Activated CD4-positive, alpha-beta T cell treated with anti-CD3 and anti-CD28 coated beads for 4 hours (primary cell): ENCODE measurements around the gene ACTL8.

ENCODE experiments used
- DNase-seq, 2 donors: peaks; one replicate each; pipeline ENCODE4 v3.0.0-alpha.2; 2020

Gene ACTL8

GRCh38 chr1:17755120-17755519, at the start of gene ACTL8:
Gene ACTL8 (plus strand): TSS chr1:17755333. CDS start chr1:17823009, 67,676 bp downstream.
- no peak for DNase-seq

GRCh38 chr1:17706445-17706844, 48.7 kb upstream of the ACTL8 start:
- no peak for DNase-seq

DNA sequence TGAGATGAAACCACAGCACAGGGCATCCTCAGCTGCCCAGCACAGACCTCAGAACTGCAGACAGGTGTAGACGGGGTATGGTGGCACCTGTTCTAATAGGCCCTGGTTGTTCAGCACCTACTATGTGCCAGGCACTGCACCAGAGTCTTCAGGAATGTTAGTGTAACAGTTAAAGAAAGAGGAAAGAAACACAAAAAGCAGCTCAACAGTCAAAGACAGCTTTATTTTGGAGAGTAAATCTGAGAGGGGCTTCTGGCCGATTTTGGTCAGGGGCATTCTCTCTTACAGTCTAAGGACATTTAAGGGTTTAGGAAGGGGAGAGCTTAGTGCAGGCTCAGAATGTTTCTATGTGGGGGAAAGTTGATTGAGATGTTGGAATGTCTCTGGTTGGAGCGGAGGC, 45.2 kb upstream of the ACTL8 start:
- no peak for DNase-seq

GRCh38 chr1:17710889-17711576, 44.1 kb upstream of the ACTL8 start:
- DNase-seq = no peak

DNA sequence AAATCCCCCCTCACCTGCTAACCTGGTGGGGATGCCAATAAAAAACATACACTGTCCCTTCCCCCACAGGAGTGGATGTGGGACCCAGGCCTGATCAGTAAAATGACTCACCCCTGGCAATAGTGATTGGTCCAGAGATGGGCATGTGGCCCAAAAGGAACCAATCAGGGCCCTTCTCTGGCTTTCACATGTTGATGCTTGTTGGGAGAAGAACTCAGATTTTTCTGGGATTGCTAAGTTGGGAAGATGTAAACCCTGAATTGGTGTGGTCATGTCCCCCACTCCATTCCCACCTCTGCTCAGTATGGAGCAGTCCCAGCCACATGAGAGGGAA, 43.6 kb upstream of the ACTL8 start:
- no peak for DNase-seq

DNA sequence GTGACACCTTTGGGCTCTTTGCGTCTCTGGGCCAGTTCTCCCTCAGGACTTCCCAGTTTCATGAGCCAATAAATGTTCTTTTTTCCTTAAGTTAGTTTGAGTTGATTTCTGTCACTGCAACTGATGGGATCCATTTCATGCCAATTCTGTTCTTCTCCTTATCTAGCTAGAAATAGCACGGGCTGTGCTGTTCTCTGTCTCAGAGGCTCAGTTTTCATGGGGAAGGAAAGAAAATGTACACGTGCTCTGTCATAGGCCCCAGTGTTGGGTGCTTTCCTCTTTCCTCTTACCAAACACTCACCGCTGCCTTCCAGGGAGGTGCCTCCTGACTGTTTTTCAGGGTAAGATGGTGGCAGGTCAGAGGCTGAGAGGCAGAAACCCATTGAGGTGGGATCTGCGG, 43.2 kb upstream of the ACTL8 start:
- DNase-seq = no peak

GRCh38 chr1:17713993-17714392, 41.1 kb upstream of the ACTL8 start:
- DNase-seq = no peak

DNA sequence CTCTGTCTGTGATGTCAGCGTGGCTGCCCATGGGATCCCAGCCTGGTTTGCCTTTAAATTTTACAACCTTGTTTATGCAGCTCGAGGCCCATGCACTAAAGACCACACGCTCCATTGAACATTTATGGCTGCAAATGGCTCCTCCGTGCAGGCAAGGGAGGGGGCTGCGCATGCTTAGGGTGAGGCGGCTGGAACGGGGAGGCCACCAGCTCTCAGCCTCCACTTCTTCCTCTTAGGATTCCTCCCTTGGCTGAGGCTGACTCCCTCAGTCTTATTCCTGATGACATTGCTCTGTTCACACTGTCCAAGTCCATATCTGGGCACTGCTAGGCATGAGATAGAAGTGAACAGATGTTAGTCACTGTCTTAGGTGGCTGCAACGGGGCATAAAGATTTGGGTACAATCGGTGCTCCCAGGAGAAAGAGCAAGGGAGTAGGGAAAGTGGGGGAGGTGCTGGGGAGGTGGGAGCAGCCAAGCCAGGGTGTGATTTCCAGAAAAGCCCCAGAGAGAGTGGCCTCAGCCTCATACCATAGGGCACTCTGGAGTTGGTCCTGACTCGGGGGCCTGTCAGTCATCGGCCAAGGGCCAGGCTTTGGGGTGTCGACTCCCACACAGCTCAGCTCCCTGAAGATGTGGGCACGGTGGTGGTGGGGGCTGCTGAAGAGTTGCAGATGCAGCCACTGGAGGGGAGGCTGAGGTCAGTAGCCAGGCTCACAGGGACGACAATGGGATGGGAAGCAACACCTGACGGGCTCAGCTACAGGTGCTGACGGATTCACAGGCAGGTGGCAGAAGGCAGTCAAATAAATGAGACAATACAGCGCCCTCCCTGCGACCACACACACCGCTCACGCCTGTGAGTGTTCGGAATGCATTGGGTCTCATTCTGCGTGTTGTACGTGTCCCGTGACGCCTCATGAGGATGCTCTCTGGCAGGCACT, 37.3 kb upstream of the ACTL8 start:
- no peak for DNase-seq

GRCh38 chr1:17719874-17720273, 35.3 kb upstream of the ACTL8 start:
- no peak for DNase-seq

DNA sequence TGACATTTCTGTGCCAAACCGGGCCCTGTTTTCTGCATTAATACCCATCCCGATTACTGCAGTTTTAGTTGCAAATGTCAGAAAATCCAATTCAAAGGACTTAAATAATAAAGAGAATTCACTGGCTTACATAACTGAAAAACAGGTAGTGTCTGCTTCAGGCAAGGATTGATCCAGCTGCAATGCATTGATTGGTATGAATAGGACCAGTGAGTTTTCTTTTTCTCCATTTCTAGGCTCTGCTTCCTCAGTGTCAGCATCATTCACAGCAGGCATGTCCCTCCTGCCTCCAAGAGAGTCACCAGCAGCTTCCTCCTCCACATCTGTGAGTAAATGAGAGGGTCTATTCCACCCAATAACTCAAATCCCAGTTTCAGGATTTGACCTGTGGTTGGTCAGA, 33.7 kb upstream of the ACTL8 start:
- DNase-seq = no peak

DNA sequence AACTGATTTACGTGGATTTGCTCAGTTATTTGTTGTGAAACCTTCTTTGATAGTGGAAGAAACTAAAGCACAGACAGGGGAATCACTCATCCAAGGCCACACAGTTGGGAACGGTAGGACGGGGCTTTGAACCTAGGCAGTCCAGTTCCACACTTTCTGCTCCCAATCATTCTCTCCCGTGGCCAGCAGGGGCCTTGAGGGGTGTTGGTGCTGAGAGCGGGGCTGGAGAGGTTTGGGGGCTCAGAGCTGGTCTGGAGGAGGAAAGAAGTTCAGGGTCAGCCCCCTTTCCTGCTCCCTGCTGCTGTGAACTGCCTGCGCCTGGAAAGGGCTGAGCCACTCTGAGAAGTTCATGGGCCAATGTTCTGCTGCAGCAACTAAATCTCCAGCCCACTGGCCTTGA, 31.4 kb upstream of the ACTL8 start:
- DNase-seq = no peak

DNA sequence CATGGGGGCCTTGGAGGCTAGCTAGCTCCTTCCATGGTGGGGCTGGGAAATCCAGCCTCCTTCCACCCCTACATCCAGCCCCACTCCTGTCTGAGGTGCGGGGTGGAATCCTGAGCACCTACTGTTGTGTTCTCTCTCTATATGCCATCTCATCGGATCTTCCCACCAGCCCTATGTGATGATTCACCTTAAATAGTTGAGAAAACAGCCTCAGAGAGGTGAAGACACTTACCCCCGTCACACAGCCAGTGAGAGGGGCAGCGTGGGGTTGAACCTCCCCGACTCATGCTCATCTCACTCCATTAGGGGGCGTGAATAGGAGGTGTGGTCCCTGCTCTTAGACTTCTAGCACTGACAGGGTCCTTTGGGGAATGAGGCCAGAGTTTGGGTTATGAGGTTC, 31.0 kb upstream of the ACTL8 start:
- no peak for DNase-seq

DNA sequence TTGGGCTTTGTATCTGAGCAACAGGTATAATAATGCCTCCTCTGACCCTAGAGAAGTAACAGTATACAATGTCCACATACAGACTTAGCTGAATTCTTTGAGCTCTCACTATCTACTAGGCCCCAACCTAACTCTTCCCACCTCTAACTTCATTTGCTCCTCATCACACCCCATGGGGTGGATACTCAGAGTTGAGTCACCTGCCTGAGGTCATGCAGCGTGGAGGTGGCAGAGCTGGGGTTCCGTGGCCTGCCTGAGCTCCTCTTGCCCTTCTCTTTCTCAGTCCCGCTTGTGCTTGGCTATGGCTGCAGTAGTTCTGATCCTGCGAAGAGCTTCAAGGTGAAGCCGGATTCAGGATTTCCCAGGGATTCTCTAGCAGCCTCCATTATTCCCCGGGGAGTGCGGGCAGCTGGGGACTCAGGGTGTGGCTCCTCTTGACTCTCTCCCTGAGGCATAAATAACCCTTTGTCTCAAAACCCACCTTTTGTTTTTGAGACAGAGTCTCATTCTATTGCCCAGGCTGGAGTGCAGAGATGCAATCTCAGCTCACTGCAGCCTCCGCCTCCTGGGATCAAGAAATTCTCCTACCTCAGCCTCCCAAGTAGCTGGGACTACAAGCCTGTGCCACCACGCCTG, 29.9 kb upstream of the ACTL8 start:
- DNase-seq = no peak

- no peak for DNase-seq
Observed at GRCh38 chr1:17725811-17726582, 29.1 kb upstream of the ACTL8 start.

- no peak for DNase-seq
Observed at GRCh38 chr1:17728123-17728712, 26.9 kb upstream of the ACTL8 start.

- no peak for DNase-seq
Observed at GRCh38 chr1:17729248-17729647, 25.9 kb upstream of the ACTL8 start.

DNA sequence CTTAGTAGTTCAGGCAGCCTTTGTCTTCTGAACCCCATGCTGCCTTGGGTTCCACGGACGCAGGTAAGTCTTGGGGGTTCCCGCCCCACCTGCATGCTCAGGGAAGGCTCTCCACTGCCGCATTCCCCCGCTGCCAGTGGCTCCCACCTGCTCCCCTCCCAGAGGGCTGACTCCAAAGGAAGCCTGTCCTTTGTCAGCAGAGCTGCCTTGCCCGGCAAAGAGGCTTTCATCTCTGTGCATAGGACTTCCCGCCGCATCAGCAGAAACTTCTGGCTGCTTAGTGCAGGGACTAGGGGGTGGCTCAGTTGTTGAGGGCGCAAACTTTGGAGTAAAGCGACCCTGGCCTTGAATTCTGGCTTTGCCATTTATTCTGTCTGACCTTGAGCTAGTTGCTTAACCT, 25.2 kb upstream of the ACTL8 start:
- no peak for DNase-seq

GRCh38 chr1:17731460-17731859, 23.7 kb upstream of the ACTL8 start:
- no peak for DNase-seq

DNA sequence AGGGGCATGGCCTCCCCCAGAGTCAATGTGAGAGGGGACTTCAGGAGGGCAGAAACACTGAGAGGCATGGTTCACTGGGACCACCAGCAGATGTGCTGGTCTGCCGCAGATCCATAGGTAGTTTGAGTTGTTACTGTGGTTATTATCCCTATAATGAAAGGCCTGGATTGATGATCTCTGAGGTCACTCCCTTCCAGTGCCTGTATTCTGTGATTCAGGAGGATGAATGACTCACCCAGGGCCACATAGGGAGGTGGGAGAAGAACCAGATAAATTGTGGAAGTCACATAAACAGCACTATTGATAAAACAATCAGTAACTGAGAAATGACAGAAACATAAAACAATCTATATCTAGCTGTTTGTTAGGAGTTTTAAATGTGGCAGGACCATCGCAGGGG, 22.7 kb upstream of the ACTL8 start:
- no peak for DNase-seq

- no peak for DNase-seq
Observed at GRCh38 chr1:17733661-17734060, 21.5 kb upstream of the ACTL8 start.

GRCh38 chr1:17734609-17735008, 20.5 kb upstream of the ACTL8 start:
- no peak for DNase-seq

GRCh38 chr1:17735348-17735747, 19.8 kb upstream of the ACTL8 start:
- no peak for DNase-seq

DNA sequence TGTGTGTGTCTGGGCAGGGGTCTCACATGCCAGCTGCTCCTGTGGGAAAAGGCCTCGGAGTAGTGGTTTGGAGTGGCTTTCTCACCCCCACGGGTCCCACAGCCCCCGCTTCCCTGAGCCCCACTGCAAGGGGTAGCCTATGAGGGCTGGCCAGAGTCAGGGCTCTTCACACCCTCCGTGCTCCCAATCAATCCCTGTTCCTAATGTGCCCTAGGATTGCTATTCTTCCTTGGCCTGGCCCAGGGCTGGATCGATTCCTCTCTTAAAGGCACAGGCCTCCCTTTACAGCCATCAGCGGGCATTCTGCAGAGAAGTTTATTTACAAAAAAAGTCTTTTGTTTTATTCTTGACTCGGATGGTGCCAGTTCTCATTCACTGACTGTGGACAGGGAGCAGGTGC, 19.3 kb upstream of the ACTL8 start:
- no peak for DNase-seq
